KG1 (cell line): Measurements from ENCODE around the gene SORCS2.

Experiments used
- DNase-seq: peaks from one replicate; lab custom pipeline; 2025; lab: John Stamatoyannopoulos, UW

Gene SORCS2

GRCh38 chr4:7750523-7750922, 558.2 kb downstream of the SORCS2 start:
- no peak for DNase-seq

- DNase-seq: no peak
Observed at GRCh38 chr4:7750972-7751371, 558.6 kb downstream of the SORCS2 start.

GRCh38 chr4:7752649-7753048, 560.3 kb downstream of the SORCS2 start:
- DNase-seq: no peak

- no peak for DNase-seq
Observed at GRCh38 chr4:7753271-7753670, 560.9 kb downstream of the SORCS2 start.

- DNase-seq: no peak
Observed at GRCh38 chr4:7753931-7754465, 561.7 kb downstream of the SORCS2 start.

DNA sequence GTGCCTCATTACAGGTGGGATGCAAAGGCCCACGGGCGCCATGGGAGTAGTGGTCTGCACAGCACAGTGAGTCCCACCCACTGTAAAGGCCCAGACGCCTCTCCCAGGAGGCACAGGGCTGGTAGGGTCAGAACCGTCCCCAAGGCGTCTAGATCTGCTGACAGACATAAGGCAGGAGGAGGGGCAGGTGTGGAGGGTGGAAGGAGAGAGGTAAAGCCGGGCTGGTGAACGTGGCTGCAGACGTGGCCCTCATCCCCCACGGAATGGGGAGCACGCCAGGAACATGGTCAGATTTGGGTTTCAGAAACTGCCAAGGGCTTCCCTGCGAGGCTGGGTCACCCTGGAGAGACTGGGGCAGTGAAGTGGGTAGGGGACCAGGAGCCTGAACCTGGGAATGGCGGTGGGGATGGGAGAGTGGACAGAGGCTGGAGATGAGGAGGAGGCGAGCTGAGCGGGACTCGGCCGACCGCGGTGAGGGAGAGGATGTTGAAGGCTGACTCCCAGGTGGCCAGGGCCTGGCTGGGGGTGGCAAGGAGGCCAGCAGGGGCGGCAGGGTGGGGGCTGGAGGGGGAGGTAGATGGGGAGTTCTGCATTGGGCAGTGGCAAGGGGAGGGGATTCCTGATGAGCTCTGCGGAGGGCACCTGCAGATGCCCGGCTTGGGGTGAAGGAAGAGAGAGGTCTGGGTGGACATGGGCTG, 562.4 kb downstream of the SORCS2 start:
- no peak for DNase-seq

- no peak for DNase-seq
Observed at GRCh38 chr4:7755561-7755960, 563.2 kb downstream of the SORCS2 start.

DNA sequence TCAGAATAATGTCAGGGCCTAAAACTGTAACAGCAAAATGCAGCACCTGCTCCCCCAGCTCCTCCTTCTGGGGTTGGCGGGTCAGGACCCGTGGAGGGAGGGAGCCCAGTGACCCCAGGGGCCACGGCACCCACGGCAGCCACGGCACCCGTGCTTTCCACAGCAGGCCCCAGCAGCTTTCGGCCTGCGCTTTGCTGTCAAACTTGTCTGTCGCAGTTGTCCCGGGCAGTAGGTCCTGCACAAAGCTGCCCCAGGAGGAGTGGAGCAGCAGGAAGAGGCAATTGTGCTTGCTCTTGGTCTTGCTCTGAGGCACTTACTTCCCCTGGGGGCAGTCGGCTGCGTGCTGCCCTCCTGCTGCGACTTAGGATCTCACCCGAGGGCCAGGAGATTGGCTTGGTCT, 563.7 kb downstream of the SORCS2 start:
- no peak for DNase-seq

DNA sequence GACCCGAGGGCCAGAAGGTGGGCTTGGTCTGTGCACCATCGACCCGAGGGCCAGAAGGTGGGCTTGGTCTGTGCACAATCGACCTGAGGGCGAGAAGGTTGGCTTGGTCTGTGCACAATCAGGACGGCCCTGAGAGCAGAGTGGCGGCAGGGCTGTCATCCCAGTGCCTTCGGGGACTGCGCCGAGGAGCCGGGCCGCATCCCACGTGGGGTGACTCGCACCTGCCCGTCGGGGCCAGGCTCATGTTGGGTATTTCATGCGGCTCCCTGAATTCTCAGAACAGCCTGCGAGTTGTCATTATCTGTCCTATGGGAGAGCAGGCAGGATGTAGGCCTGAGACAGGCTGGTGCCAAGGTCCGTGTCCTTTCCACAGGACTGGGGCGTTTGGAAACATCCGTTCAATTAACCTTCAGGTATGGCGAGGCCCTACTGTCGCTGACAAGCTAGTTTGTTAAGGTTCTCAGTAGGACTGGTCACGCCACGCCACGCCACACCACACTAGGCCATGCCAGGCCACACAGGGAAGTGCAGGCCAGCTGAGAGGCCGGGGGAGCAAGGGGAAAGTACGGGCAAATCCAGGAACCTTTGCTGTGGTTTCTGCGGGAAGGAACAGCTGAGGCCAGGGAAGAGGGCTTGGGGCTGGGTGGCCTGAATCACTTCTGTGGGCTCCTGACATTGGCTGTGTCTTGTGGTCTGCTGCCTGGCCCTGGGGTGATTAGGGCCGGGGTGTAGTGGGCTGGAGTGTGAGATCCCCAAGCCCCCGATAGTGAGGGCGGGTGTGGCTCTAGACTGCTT, 564.4 kb downstream of the SORCS2 start:
- DNase-seq: no peak

- DNase-seq: no peak
Observed at GRCh38 chr4:7757501-7758471, 565.4 kb downstream of the SORCS2 start.

DNA sequence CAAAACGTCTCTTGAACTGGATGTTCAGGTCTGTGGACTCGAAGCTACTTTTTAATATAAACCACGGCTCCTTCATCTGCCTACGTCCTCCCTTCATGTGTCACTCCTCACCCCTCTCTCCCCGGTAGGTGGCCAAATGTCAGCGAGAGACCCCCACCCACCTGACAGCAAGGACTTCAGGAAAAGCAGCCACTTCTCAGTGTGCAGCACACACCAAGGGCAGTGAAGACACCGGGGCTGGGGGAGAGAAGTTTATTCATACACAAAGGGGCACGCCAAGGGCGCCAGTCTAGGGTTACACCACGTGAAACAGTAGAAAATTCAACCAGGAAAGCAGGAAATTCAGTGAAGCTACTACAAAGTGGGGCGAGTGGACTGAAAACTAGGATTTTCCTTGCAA, 566.1 kb downstream of the SORCS2 start:
- no peak for DNase-seq

DNA sequence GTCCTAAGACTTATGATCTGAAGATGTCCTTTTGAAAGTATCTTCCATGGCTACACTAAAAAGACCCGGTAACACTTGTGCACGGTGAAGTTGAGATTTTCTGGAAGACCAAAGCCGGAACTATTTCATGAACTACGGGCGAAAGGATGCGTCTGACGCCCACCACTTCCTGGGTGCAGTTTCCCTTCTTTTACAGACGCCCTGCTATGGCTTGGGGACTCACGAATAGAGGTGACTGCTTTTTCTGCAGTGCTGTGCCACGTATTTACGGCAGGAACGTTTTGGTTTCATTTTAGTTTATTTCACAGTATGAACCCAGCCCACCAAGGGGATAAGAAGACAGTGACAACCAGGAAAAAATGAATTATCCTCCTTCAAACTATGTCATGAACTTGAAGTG, 566.9 kb downstream of the SORCS2 start:
- no peak for DNase-seq

GRCh38 chr4:7759635-7760034, 567.3 kb downstream of the SORCS2 start:
- DNase-seq: no peak

DNA sequence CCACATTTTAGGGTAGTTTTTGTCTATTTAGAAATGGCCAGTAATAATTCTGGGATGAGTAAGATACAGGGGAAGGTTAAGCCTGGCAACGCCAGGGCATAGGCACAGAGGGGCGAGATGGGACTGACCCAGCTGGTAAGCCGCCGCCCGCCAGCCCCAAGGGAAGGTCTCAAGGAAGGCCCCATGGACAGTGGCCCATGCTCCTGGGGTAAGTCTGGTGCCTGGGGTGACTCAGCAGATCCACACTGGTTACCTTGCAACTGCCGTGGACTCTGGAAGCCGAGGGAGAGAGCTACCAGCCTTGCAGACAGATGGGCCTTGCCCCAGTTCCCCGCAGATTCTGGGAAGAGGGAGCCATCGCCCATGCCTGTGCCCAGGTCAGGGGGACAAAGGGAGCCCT, 567.9 kb downstream of the SORCS2 start:
- no peak for DNase-seq

DNA sequence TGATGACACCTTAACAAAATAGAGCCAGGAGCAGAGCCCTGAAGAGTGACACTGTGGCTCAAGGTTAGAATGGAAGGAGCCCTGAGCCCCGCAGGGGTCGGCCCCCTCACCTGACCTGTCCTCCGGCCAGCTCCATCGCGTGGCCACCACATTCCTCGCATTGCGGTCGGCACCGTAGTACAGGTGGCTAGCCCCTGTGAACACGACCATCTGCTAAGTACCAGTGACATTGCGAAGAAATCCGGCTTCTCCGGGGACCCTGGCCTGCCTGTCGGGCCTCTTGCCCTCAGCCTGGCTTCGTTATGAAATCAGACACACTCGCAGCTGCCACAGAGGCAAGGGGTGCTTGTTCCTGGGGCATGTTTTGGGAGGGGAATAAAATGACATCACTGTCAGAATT, 568.4 kb downstream of the SORCS2 start:
- no peak for DNase-seq

GRCh38 chr4:7761312-7761711, 569.0 kb downstream of the SORCS2 start:
- no peak for DNase-seq

DNA sequence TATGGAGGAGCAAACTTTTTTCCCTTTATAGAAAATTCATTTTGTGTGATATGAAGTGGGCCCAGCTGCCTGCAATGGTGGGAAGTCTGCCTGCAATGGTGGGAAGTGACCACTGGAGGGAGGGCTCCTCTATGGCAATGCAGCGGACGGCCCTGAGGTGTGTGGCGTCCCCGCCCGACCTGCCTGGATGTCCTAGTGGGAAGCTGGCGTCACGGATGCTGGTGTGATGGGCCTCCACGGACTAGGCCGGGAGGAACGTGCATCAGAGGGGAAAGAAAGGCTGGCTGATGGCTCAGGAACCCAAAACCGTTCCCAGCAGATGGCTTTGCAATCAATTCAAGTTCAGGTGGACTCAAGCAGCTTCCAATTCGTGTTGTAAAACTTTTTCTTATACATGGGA, 569.4 kb downstream of the SORCS2 start:
- DNase-seq: no peak

- no peak for DNase-seq
Observed at GRCh38 chr4:7762376-7763030, 570.2 kb downstream of the SORCS2 start.

DNA sequence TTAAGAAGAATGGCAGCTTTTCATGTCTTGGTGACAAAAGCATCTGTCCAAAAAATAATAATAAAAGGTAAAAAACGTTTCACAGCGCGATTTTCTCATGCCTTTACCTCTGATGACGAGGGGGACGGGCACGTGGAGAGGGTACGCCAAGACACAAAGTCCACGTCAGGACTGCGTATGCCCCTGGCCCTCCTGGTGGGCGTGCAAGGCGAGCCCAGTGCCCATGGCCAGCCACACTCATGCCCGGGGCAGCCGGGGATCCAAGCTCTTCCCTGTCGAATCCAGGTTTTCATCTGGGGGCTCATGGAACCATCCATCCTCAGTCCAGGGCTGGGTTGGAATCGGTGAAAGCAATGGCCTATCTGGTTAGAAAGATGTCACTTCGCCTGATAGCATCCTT, 570.8 kb downstream of the SORCS2 start:
- no peak for DNase-seq

GRCh38 chr4:7763788-7764187, 571.5 kb downstream of the SORCS2 start:
- DNase-seq: no peak

DNA sequence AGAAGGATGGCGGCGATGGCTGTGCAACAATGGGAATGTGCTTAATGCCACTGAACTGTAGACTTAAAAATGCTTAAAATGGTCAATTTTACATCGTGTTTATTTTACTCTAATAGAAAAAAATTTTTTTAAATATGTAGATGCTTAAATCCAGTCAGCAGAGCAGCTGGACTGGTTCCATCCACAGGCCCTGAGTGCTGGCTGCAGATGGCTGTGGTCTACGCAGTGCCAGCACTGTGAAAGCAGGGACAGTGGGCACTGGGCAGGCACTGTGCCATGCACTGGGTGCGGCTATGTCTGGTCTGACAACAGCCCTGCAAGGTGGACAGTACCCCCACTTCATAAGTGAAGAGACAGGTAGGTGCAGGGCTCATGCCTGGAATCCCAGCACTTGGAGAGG, 572.1 kb downstream of the SORCS2 start:
- no peak for DNase-seq

DNA sequence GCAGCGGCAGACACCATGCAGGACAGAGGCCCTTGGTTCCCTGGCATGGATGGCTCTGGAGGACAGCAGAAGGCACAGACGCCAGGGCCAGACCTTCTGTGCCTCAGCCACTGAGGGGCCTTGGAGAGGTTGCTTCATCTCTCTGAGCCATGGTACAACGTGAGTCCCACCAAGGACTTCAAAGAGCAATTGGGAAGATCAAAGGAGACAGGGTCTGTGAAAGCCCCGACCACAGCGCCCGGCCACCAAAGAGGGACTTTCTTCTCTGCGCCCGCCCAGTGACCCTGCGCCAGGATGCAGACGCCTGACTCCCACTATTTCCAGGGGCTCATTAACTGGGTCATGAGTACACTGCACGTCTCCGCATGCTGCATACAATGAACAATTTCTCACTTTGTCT, 573.3 kb downstream of the SORCS2 start:
- no peak for DNase-seq
